ENCODE measurements around the gene EVI2A. TPM values are rescaled to one million over a fixed set of nuclear protein-coding genes. Genes with fewer than 3 reads are reported as not detected.

EVI2A gene
- total RNA-seq, 6 experiments from 2014 or later: 0.26 to 5.5 (median 2.4) TPM

DNA sequence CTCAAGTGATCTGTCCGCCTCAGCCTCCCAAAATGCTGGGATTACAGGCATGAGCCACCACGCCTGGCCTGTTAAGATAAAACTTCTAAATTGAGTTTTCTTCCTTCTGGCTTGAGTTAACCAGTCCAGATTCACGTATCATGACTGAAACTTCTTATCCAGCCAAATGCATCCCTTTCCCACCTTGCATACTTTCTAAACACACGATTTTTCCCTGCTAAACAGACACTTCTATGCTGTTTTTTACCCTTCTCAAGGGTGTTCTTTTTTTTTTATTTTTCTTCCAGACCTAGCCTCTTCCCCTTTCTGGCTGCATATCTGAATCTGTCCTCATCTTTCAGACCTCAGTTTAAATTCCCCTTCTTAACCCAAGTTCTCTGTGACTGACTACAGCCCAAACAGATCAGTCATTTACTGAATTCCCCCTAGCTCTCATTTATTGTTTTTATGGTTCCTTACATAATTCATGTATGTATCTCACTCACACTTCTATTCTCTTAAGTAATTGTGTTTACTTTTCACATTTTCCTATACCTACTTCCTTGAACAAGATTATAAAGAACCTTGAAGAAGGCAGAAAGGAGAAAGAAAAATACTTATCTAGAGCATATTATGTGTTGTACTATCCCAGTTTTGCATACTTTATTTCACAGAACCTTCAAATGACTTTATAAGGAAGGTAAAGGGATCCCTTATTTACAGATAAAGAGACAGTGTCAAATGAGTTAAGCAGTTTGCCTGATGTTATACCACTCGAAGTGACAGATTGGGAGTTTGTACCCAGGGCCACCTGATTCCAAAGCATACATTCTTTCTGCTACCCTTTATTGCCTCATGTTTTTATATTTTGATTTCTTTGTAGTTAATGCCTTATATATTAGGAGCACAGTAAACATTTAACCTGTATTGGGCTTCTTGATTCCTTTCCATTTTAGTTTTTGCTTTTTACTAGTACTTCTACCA, 12.8 kb downstream of the EVI2A start:
- Histone ChIP-seq H3K27ac (peak overlapping the region in 2 of 3 donors; percentile 12 to 14), H3K4me3 (no peak overlapping the region), H3K36me3 (no peaks in the 10 kb centered on the region), H3K27me3 (no peaks in the 10 kb centered on the region), H3K9me3 (no peaks in the 10 kb centered on the region), H3K4me1 (no peaks in the 10 kb centered on the region)
- WGBS (ENCODE audit: insufficient coverage, low coverage, low lambda C conversion rate, missing lambda C conversion rate): 61% methylated on average over 5 of the region's 5 CpGs
- DNase-seq (no peak), ATAC-seq (peak; percentile 16 to 50 (median 24))
- intact Hi-C loops (cut with DNase I): no loop called here
- TF ChIP-seq POLR2A (IDR thresholded peaks at IDR 0.05): no peak
- TF ChIP-seq, protein P1, sequence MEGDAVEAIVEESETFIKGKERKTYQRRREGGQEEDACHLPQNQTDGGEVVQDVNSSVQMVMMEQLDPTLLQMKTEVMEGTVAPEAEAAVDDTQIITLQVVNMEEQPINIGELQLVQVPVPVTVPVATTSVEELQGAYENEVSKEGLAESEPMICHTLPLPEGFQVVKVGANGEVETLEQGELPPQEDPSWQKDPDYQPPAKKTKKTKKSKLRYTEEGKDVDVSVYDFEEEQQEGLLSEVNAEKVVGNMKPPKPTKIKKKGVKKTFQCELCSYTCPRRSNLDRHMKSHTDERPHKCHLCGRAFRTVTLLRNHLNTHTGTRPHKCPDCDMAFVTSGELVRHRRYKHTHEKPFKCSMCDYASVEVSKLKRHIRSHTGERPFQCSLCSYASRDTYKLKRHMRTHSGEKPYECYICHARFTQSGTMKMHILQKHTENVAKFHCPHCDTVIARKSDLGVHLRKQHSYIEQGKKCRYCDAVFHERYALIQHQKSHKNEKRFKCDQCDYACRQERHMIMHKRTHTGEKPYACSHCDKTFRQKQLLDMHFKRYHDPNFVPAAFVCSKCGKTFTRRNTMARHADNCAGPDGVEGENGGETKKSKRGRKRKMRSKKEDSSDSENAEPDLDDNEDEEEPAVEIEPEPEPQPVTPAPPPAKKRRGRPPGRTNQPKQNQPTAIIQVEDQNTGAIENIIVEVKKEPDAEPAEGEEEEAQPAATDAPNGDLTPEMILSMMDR (IDR thresholded peaks at IDR 0.05): no peak

DNA sequence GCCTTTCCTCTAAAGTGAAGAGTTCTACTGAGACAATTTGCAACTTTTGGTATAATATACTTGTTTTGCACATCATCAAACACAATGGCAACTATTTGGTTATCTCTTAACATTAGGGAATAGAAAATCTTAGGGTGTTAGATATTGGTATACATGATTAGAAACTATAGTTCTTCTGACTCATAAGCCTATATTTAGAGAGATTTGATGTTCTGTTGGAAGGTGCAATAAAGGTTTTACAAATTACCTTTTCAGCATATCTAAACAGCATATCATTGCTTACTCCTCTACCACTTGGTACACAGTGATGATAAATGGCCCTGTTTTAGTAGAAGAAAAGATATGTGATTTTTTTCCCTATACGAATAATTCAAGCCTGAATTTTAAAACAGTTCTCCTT, 13.8 kb downstream of the EVI2A start:
- H3K4me1 ChIP-seq: no peaks in the 10 kb centered on the region
- DNase-seq (no peak), ATAC-seq (no peak)
- H3K4me3 ChIP-seq: no peak overlapping the region
- H3K36me3 ChIP-seq: no peaks in the 10 kb centered on the region
- no peaks in the 10 kb centered on the region for H3K9me3 ChIP-seq
- TF ChIP-seq POLR2A (IDR thresholded peaks at IDR 0.05): no peak
- TF ChIP-seq, protein P1 (IDR thresholded peaks at IDR 0.05): no peak
- H3K27ac ChIP-seq: no peak overlapping the region
- no peaks in the 10 kb centered on the region for H3K27me3 ChIP-seq
- intact Hi-C loops (cut with DNase I): no loop called here
- WGBS (ENCODE audit: insufficient coverage, low coverage, low lambda C conversion rate, missing lambda C conversion rate): 58% methylated on average over 1 of the region's 1 CpG

DNA sequence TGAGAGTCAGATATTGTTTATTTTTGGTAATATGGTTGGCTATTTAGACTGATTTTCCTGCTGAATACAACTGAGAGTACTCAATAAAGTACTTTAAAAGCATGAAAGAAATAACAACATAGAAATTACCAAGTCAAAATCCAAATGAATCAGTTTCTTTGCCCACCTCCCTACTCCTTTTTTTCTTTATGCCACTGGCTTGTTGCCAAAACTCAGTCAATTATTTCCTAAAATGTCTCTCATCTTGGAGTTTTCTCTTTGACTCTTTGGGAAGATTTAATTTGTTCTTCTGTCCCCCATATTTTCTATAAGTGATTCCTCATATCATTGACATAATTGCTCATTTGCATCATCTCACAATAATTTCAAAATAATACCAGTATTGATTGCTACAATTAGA, 21.8 kb downstream of the EVI2A start:
- no peak for ATAC-seq
- intact Hi-C loops (cut with DNase I): no loop called here
- DNase-seq: no peak
- no peak for TF ChIP-seq POLR2A (IDR thresholded peaks at IDR 0.05)
- TF ChIP-seq, protein P1 (IDR thresholded peaks at IDR 0.05): no peak
- H3K36me3 ChIP-seq: no peaks in the 10 kb centered on the region
- H3K27ac ChIP-seq: no peak overlapping the region
- no peaks in the 10 kb centered on the region for H3K4me1 ChIP-seq
- H3K4me3 ChIP-seq: no peak overlapping the region
- H3K27me3 ChIP-seq: no peaks in the 10 kb centered on the region
- H3K9me3 ChIP-seq: no peaks in the 10 kb centered on the region

DNA sequence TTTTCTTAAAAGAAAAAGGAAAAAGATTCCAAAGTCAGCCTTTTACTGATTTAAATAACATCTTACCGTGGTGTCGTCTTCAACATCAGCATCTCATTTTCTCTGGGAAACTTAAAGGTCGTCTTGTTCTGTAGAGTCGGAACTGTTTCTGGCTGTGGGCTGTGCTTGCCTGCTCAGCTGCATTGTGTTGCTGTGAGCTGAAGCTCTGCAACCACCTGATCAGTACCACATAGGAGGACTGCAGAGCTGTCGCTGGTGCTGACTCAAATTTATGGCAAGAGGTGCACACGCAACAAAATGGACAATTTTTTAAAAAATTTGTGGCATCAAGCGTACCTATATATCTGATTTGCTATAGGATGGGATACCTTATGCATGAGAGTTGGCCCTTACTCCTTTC, 24.3 kb downstream of the EVI2A start, which contains the start of gene OMG:
OMG (minus strand) TSS at position 150 of the 400 bp plus-strand sequence. CDS start 908 bp downstream, outside the sequence.
- intact Hi-C loops (cut with DNase I): no loop called here
- ATAC-seq (no peak), DNase-seq (no peak)
- 87% methylated on average over 7 of the region's 7 CpGs for WGBS (ENCODE audit: insufficient coverage, low coverage, low lambda C conversion rate, missing lambda C conversion rate)
- no peak within 1 kb of the TSS for H3K27ac ChIP-seq
- no peak within 1 kb of the TSS for H3K4me3 ChIP-seq
- H3K36me3 ChIP-seq: no peaks in the 10 kb centered on the region
- TF ChIP-seq, protein P1 (IDR thresholded peaks at IDR 0.05): no peak
- TF ChIP-seq POLR2A (IDR thresholded peaks at IDR 0.05): no peak
- H3K27me3 ChIP-seq: no peaks in the 10 kb centered on the region
- H3K9me3 ChIP-seq: no peaks in the 10 kb centered on the region
- H3K4me1 ChIP-seq: no peaks in the 10 kb centered on the region

Data from right lobe of liver (tissue), 6 donors.